ENCODE data around the gene APOF. TPM values are rescaled to one million over a fixed set of nuclear protein-coding genes. Genes with fewer than 3 reads are reported as not detected.
A peak's percentile ranks its signal among the peaks of the same experiment; 100 is the strongest.

APOF gene
- total RNA-seq, 3 donors from 2014 or later (not counting 1 experiment from before 2014, with no cell fraction given), result not detected

GRCh38 chr12:56373515-56373914 lies 10.9 kb upstream of the APOF start:
- Histone ChIP-seq H3K36me3 (ENCODE audit: control insufficient read depth, insufficient read depth, low read length) (no peaks in the 10 kb centered on the region), H3K27ac (ENCODE audit: low read length) (no peak overlapping the region), H3K9me3 (ENCODE audit: control insufficient read depth, insufficient read depth, low read length) (no peaks in the 10 kb centered on the region), H3K4me3 (ENCODE audit: low read length) (no peak overlapping the region), H3K4me1 (ENCODE audit: control insufficient read depth, insufficient read depth, low read length) (peaks cover 7% of the 10 kb centered on the region), H3K27me3 (ENCODE audit: control insufficient read depth, insufficient read depth, low read length) (no peaks in the 10 kb centered on the region)
- DNase-seq, result no peak
- intact Hi-C loops (cut with micrococcal nuclease), result no loop called here
- no peaks in the 10 kb centered on the region for H3K4me1 Mint-ChIP-seq
- no peaks in the 10 kb centered on the region for H3K9me3 Mint-ChIP-seq
- H3K4me3 Mint-ChIP-seq, result no peak overlapping the region
- no peak for TF ChIP-seq CTCF (IDR thresholded peaks at IDR 0.05)
- H3K36me3 Mint-ChIP-seq, result no peaks in the 10 kb centered on the region
- ATAC-seq, result no peak
- 100% methylated on average over 1 of the region's 1 CpG for WGBS (ENCODE audit: insufficient coverage)
- H3K27me3 Mint-ChIP-seq (ENCODE audit: low read depth in 2 of 2), result no peaks in the 10 kb centered on the region
- H3K27ac Mint-ChIP-seq, result no peak overlapping the region

DNA sequence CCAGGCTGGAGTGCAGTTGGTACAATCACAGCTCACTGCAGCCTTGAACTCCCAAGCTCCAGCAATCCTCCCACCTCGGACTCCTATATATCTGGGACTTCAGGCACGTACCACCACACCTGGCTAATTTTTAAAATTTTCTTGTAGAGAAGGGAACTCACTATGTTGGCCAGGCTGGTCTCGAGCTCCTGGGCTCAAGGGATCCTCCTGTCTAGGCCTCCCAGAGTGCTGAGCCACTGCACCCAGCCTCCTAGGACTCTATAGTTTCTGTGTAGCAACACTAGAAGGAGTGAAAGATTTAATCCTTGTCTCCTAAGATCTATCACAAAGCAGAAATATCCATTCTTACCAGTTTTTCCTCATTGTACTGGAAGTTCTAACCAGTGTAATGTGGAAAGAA lies 4.3 kb upstream of the APOF start:
- no peak for ATAC-seq
- Histone ChIP-seq H3K4me3 (ENCODE audit: low read length) (no peak overlapping the region), H3K4me1 (ENCODE audit: control insufficient read depth, insufficient read depth, low read length) (no peaks in the 10 kb centered on the region), H3K27me3 (ENCODE audit: control insufficient read depth, insufficient read depth, low read length) (no peaks in the 10 kb centered on the region), H3K36me3 (ENCODE audit: control insufficient read depth, insufficient read depth, low read length) (no peaks in the 10 kb centered on the region), H3K9me3 (ENCODE audit: control insufficient read depth, insufficient read depth, low read length) (no peaks in the 10 kb centered on the region), H3K27ac (ENCODE audit: low read length) (no peak overlapping the region)
- WGBS (ENCODE audit: insufficient coverage), result 78% methylated on average over 3 of the region's 3 CpGs
- H3K27me3 Mint-ChIP-seq (ENCODE audit: low read depth in 2 of 2), result peaks cover 0 to 3% of the 10 kb centered on the region in 2 donors
- no peaks in the 10 kb centered on the region for H3K36me3 Mint-ChIP-seq
- no peak overlapping the region for H3K27ac Mint-ChIP-seq
- H3K4me3 Mint-ChIP-seq, result no peak overlapping the region
- intact Hi-C loops (cut with micrococcal nuclease), result no loop called here
- no peaks in the 10 kb centered on the region for H3K9me3 Mint-ChIP-seq
- H3K4me1 Mint-ChIP-seq, result no peaks in the 10 kb centered on the region
- no peak for TF ChIP-seq CTCF (IDR thresholded peaks at IDR 0.05)
- DNase-seq, result no peak

DNA sequence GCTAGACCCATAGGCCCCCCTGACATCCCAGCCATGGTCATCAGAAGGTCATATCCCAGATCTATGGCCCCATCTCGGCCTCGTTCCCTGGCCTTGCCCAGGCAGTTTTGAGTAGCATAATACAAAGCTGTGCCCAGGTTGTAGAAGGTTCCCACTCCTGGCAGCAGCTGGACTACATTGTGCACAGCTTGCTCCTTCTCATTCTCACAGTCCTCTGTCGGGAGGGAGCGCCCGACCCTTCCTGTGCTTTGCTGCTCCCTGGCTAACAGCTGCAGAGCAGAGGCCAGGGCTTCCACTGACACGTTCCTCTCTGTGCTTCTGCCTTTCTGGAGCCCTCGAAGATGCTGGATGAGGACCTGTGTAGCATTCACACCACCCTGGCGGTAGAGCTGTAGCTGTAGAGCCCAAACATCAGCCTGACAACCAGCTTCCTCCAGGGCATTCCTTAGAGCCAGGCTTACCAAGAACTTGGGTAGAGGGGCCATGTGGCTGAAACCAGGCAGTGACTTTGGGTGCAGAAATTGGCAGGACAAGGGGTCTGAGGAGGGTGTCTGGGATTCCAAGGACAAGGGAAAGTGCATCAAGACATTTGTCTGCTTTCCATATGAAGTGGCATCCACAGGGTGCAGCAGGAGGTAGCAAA lies 1.0 kb downstream of the APOF start:
- Histone ChIP-seq H3K36me3 (ENCODE audit: control insufficient read depth, insufficient read depth, low read length) (no peaks in the 10 kb centered on the region), H3K9me3 (ENCODE audit: control insufficient read depth, insufficient read depth, low read length) (no peaks in the 10 kb centered on the region), H3K4me1 (ENCODE audit: control insufficient read depth, insufficient read depth, low read length) (peaks cover 17% of the 10 kb centered on the region), H3K27me3 (ENCODE audit: control insufficient read depth, insufficient read depth, low read length) (no peaks in the 10 kb centered on the region), H3K4me3 (ENCODE audit: low read length) (no peak overlapping the region), H3K27ac (ENCODE audit: low read length) (no peak overlapping the region)
- Mint-ChIP-seq H3K4me3 (peak overlapping the region; percentile 97), H3K27ac (peak overlapping the region; percentile 88 to 91), H3K36me3 (no peaks in the 10 kb centered on the region), H3K9me3 (no peaks in the 10 kb centered on the region), H3K4me1 (peaks cover 21 to 24% of the 10 kb centered on the region in 2 donors), H3K27me3 (ENCODE audit: low read depth in 2 of 2) (no peaks in the 10 kb centered on the region)
- 92% methylated on average over 8 of the region's 8 CpGs for WGBS (ENCODE audit: insufficient coverage)
- ATAC-seq (no peak), DNase-seq (no peak)
- intact Hi-C loops (cut with micrococcal nuclease), result loop anchor here (5.0 kb wide), 1 partner anchor 276 kb away; no protein-coding TSS in a partner anchor
- TF ChIP-seq CTCF (IDR thresholded peaks at IDR 0.05), result no peak

All from natural killer cell (primary cell).